Stimulated activated CD4-positive, alpha-beta T cell treated with anti-CD3 and anti-CD28 coated beads, Interleukin-4, amount 100 ng/mL, for 4 hours (primary cell): Measurements from ENCODE around the gene HDLBP.

Source experiments
- DNase-seq, 2 experiments: peaks; one replicate each; pipeline ENCODE4 v3.0.0-alpha.2; 2020

The HDLBP gene

DNA sequence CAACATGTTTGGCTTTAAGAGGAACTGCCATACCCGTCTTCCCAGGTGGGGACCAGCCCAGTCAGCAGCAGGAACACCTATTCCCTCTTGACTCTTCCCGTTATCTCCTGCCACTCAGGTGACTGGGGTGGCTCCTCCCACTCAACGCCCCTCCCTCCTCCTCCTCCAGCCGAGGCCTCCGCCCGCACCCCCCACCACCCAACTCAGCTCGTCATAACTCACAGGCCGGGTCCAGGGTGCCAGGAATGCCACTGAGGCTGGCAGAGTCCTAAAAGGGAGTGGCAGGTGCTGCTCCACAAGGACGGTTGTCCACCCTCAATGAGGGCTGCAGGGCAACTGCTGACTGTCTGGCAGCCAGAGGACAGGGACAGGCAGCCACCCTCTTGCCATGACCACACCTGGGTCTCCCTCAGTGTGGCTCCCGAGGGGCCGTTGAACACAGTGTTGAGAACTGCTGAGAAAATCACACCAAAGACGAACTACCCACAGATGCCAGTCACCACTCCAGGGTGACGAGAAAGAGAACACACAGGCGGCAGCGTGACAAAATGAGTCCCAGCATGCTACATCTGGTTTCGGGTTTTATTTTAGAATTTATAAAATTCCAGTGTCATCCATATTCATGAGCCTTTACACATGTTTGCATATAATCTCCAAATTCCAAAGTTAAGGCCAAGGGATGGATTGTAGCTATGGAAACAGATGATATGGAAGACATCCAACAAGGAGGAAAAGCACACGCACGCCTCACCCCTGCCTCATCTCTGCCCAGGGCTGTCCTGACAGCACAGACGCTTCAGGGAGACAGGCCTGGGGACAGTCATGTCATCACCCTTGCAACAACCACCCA is 88.5 kb downstream of the HDLBP start:
- no peak for DNase-seq

DNA sequence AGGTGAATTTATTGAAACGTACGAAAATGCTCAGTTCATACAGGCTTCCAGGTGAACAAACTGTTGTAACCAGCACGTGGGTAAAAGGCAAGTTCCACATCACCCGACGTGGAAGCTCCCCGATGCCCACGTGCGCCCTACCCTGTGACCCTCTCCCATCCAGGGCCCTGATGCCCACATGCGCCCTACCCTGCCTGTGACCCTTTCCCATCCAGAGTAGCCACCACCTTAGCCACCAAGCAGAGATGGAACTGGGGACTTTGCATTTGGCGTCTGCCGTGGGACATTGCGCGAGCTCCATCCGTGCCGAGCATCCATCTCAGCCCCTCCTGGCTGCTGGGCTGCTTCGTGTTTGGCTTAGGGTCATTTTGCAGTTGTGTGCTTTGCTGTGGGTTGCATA is 89.5 kb downstream of the HDLBP start:
- DNase-seq: no peak

DNA sequence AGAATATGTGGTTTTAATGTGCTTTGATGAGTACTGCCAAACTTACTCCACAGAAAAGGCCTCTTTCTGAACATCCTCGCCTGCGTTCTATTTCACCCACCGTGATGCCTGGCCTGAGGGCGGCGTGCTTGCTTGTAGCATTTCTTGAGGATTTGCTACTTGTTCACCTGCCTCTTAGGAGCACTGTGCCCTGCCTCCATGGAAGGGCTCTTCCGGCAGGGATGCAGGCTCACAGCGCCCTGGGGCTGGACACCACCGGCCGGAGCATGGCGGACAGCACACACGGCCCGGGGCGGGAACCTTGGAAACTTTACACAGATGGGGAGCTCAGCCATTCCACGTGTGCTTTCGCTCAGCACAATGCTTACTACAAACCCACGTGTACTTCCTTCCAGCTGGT is 89.9 kb downstream of the HDLBP start:
- DNase-seq: no peak

DNA sequence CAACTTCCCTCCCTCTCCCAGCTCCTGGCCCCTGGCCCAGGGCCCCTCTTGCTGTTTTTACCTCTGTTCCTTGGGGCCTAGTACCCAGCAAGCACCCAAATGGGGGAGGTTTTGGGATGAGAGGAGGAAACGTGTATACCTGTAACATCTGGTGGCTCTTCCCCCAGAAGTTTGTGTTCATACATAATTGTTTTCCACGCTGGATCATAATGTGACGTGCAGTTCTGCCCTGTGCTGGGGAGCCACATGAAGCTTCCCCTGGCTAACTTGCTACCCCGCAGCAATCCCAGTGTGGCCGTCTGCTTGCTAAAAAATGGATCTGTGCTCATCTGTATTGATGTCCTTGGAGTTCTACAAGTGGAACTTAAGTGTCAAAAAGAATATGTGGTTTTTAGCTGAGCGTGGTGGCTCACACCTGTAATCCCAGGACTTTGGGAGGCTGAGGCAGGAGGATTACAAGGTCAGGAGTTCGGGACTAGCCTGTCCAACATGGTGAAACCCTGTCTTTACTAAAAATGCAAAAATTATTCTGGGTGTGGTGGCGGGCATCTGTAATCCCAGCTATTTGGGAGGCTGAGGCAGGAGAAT is 90.5 kb downstream of the HDLBP start:
- DNase-seq: no peak

DNA sequence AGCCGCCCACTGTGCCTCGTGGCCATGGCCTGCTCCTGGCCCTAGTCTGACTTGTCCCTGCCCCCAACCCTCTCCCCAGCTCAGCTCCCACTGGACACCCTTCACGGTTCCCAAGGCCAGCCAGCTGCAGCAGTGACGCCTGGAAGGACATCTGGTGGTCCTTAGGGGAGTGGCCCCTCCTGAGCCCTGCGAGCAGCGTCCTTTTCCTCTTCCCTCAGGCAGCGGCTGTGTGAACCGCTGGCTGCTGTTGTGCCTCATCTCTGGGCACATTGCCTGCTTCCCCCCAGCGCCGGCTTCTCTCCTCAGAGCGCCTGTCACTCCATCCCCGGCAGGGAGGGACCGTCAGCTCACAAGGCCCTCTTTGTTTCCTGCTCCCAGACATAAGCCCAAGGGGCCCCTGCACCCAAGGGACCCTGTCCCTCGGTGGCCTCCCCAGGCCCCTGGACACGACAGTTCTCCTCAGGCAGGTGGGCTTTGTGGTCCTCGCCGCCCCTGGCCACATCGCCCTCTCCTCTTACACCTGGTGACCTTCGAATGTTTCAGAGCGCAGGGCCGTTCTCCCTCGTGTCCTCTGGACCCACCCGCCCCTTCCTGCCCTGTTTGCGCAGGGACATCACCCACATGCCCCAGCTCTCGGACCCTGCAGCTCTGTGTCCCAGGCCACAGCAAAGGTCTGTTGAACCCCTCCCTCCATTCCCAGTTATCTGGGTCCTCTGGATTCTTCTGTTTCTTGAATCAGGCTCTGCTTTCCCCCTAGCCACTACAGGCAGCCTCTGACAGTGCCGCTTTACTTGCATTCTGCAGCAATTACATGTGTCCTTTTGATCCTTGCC is 91.2 kb downstream of the HDLBP start:
- no peak for DNase-seq

DNA sequence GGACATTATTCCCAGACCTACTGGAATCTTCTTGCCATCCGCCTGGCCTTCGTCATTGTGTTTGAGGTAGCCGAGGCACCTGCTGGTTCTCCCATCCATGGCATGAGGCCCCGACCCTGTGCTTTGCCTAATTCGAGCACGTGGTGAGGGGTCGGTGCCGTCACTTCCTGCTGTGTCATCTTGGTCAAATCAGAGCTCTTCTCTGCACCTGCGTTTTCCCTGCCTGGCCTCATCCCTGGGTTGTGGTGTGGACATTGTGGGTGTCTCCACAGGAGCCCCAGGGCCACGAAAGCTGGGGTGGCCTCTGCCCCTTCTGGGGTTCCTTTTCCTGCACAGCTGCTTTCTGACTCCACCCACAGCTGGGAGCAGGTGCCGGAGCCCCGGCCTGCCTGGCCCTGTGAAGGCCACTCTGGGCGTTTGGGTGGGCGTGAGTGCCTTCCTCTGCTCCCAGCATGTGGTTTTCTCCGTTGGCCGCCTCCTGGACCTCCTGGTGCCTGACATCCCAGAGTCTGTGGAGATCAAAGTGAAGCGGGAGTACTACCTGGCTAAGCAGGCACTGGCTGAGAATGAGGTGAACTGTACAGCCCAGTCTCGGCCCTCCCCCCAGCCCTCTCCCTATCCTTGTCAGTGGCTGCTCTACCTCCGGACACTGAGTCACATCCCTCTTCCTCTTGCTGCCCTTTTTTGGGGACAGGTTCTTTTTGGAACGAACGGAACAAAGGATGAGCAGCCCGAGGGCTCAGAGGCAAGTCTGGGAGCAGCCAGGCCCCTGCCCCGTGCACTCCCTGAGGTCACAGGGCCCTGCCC is 92.1 kb downstream of the HDLBP start:
- no peak for DNase-seq

DNA sequence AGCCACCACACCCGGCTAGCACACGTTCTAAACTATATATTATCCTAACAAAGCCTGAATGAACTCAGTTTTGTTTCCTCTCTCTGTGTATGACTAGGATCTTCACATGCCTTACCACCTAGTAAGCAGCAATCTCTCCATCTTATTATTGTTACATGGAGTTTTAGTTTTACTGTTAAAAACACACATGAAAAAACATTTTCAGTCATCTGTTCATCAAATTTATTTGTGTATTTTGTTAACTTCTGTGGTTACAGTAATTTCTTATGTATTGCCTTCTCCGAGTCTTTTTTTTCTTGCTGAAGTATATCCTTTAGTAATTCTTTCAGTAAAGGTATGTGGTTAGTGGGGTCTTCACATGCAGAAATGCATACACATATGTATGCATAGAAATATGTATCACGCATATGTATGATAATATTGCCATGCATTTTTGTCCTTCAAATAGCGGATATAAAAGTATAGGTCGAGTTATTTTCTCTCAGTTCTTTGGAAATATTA is 95.6 kb downstream of the HDLBP start:
- no peak for DNase-seq

DNA sequence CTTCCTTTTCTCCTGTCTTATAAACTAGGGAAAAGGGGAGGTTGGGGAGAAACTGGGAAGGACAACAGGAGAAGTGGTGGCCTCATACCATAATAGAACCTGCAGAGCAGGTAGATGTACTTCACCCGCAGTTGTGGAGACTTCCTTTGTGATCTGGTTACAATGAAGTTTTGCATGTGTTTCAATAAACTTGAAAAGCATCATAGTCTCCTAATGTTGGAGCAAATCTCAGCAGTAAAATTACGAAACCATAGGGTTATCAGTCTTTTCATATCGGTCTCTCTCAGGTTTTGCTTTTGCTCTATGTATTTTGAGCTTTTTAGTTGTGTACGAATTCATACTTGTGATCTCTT is 96.5 kb downstream of the HDLBP start:
- DNase-seq: no peak

DNA sequence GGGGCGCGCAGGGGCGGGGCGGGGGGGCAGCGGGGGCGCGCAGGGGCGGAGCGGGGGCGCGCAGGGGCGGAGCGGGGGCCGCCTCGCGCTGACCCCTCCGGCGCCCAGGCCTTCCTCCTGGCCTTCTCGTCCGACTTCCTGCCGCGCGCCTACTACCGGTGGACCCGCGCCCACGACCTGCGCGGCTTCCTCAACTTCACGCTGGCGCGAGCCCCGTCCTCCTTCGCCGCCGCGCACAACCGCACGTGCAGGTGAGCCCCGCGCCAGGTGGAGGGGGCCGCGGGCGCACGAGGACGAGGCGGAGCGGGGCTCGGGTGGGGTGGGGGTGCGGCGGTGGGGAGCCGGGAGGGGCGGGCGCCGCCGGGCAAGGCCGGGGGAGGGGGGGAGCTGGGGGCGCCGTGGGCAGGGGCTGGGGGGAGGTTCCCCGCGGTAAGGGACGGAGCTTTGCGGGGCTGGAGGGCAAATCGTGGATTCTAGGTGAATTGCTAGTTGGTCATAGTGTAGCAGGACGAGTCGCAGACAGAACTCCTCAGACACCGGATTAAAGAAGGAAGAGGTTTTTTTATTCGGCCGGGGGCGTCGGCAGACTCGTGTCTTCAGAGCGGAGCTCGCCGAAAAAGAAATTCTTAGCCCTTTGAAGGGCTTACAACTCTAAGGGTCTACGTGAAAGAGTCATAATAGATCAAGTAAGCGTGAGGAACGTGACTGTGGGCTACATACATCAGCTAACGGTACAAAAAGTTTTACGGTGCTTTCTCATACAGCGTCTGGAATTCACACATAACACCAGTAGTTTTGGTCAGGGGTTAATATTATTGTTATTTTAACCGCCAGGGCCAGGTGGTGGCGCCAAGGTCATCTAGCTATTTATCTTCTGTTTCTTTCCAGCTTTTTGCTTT is 97.1 kb downstream of the HDLBP start:
- DNase-seq: peak; percentile 29 to 30

DNA sequence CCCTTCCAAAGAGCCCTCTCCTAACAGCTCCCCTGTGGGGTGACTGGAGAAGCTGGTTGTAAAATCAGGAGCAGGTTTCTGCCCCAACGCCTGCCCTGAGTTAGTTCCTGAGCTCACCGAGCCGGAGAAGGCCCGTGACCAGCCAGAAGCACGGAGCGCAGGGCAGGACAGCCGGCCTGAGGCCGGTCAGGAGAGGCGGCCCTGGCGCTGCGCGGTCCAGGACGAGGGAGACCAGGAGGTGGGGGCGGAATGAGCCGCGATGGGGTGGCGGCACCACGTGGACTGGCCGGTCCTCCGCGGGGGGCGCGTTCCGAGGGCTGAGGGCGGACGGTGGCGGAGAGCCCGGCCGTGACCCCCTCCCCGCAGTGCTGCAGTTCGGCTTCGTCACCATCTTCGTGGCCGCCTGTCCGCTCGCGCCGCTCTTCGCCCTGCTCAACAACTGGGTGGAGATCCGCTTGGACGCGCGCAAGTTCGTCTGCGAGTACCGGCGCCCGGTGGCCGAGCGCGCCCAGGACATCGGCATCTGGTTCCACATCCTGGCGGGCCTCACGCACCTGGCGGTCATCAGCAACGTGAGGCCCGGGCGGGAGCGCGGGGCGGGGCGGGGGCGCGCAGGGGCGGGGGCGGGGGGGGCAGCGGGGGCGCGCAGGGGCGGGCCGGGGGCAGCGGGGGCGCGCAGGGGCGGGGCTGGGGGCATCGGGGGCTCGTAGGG is 98.0 kb downstream of the HDLBP start:
- DNase-seq: peak; percentile 11 to 23

DNA sequence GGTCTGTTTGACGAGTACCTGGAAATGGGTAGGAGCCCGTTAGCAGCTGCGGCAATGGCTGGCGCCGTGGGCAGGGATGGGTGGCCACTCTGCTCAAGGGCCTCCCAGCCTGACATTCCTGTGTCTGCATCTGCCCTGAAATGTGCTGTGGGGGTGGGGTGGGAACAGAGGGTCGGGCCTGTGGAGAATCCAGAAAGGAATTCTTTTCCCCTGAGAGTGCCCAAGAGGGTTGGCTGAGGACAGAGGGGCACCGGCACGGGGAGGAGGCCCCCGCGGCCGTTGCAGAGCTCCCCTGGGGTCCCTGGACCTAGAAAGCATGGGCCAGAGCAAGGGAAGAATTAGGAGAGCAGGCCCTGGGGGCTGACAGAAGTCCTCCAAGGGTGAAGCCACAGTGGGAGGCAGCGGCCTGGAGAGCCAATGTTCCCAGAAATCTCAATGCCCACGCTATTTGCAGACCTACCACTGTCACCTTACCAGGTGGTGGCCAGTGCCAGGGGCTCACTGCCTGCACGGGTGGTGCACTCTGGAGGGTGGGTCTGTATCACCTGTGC is 99.2 kb downstream of the HDLBP start:
- DNase-seq: no peak

DNA sequence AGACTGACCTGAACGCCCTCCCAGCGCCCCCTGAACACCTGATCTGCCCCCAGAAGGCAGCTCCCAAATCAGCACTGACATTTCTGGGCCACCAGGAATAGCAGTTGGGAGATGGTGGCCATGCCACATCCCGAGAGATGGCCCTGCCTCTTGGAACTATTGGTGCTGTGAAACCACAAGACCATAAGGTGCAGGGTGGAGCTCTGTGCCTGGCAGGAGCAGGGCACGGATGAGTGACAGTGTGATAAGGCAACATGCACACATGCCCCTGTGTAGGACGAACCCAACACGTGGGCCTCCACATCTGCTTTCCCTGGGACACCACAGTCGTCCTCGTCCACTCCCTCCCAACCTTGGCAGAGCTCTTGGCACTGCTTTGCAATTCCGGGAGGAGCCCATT is 100.1 kb downstream of the HDLBP start:
- DNase-seq: no peak

DNA sequence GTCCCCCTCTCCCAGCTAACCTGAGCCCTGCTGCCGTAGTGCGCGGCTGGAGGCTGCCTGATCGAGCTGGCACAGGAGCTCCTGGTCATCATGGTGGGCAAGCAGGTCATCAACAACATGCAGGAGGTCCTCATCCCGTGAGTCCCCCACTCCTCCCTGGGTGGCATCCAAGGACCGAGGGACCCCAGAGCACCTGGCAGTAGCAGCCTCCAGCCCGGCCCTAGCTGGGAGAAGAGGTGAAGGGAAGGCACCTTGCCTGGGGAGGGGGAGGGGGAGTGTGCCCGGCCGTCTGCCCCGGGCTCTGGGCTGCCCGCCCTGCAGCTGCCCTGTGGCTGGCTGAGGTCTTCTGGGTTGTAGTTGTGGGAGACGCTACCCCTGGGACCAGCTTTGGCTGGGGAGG is 100.7 kb downstream of the HDLBP start:
- DNase-seq: no peak

DNA sequence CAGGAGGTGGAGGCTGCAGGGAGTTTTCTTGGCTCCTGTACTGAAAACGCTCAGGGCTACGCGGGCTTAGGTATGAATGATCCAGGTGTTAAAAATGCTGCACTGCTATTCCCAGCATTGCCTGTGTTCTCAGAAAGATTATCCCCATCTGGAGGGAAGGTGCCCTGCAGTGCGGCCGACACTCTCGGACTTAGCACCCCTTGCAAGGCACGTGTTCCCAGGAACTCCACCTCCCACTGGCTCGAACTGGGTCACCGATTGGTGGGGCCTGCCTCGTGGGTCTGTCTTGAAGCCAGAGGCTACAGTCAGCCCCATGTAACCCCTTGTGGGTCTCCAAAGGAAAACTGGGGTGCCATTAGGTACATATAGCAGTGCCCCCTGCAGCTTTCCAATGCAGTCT is 101.3 kb downstream of the HDLBP start:
- DNase-seq: no peak

DNA sequence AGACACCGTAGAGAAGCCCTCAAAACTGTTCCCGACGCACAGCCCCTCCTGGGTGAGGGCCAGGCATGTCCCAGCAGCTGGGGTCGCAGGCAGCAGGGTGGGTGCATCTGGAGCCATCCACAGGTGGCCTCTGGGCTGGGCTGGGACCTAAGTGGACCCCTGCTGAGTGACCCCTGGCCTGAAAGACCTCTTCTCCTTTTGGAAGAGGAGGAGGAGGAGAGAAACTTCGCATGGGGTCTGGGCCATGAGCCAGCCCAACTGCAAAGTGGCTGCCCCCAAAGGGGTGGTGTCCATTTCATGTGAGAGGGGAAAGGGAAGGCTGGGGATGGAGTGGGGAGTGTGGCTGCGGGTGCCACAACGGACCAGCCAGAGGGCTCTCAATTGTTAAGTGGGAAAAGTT is 101.9 kb downstream of the HDLBP start:
- no peak for DNase-seq

DNA sequence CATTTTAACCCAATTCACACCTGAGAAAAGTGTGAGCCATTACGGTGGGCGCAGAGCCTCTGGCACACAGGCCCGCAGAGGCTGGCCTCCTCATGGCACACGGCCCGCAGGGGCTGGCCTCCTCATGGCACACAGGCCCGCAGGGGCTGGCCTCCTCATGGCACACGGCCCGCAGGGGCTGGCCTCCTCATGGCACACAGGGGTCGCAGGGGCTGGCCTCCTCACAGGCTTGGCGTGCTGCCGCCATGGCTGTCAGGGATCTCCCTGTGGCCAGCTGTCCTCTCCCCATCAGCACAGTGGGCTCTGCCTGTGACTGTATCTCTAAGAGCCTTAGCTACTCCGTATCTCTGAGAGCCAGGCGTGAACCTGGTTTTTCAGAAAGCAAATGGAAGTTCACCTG is 102.4 kb downstream of the HDLBP start:
- no peak for DNase-seq

DNA sequence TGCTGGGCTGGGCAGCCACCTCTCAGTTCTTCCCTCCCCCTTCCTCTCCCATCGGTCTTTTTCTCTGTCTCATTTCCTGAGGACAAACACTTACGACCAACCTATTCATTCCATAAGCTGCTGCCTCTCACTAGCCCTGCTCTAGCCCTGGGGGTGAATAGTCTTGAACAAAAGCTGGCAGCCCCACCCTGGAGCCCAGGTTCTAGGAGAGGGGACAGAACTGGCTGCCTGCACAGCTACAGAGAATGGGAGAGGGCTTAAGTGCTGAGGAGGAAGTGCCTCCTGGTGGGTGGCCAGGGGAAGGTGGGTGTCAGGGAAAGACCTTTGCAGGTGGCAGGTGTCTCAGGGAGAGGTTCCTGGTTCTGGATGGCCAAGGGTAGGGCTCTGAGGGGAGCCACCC is 104.2 kb downstream of the HDLBP start:
- DNase-seq: no peak

DNA sequence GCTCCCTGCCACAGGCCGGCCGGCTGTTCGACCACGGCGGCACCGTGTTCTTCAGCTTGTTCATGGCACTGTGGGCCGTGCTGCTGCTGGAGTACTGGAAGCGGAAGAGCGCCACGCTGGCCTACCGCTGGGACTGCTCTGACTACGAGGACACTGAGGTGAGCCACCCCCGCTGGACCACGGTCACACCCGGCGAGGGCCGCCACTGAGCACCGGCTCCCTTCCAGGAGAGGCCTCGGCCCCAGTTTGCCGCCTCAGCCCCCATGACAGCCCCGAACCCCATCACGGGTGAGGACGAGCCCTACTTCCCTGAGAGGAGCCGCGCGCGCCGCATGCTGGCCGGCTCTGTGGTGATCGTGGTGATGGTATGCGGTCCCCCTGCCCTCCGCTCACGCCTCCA is 106.2 kb downstream of the HDLBP start:
- no peak for DNase-seq

DNA sequence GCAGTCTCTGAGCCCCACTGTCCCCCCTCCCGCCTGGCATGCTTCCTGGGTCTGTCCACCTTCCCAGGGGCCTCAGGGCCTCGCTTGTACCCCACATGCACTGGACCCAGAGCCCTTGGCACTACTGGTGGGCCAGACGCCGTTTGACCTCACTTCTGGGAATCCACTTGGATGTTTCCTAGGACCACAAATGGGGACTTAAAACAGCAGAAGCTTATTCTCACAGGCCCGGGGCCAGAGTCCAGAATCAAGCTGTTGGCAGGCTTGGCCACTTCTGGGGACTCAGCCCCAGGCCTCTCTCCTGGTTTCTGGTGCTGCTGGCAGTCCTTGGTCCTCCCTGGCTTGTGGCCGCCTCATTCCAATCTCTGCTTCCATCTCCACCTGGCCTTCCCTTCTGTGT is 107.4 kb downstream of the HDLBP start:
- DNase-seq: no peak

DNA sequence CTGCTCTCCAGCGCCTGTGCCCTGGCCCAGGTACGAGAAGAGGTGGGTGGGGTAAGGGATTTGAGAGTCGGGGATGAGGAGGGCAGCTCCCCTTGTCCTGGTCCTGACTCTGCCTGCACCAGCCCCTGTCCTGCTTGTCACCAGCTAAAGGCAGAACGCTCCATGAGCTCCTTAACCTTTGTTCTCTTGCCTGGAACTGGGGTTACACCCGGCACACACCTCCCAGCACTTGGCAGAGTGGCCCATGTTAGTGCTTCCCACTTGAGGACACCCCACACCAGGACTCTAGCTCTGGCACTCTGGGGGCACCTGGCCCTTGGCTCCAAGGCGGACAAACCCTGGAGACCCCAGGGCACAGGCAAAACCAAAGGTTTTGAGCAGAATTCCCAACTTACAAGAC is 107.8 kb downstream of the HDLBP start:
- DNase-seq: no peak

DNA sequence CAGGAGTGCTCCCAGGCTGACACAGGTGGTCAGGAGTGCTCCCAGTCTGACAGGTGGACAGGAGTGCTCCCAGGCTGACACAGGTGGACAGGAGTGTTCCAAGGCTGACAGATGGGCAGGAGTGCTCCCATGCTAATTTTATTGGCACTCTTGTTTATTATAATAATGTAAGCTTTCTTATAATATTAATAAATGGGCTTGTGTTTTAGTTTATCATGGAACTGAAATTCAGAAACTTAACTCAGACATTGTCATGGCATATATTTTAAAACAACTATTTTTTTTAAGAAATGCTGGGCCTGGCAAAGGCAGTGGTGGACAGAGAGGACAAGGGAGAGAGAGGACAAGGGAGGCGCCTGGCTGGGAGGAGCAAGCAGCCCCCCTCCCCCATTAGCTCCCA is 108.3 kb downstream of the HDLBP start:
- DNase-seq: no peak
